ENCODE measurements around the gene SNAPC4. TPM values are rescaled to one million over a fixed set of nuclear protein-coding genes. Genes with fewer than 3 reads are reported as not detected.

The SNAPC4 gene
- total and polyA plus RNA-seq, 2 of the 8 experiments (the other 6 are each of a cell fraction or from before 2014, with no cell fraction given), result 6.9 to 18.1 TPM

DNA sequence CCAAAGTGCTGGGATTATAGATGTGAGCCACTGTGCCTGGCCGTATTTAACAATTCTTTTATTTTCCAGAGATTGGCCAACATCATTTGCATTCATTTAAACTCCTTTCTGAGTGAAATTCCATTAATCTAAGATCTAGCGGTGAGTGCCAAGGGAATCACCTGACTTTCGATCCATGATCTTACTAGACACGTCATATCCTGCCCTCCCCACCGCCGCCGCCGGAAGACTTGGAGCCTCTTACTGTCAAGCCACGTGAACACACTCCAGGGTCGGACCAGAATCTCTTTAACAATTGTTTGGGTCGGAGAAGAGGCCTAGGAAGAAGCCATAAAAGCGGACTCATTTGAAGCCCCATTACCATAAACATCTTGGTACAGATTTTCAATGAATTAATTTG lies 26.8 kb upstream of the SNAPC4 start:
- Histone ChIP-seq H3K18ac (ENCODE audit: extremely low read depth, low read length) (no peak overlapping the region), H4K5ac (ENCODE audit: insufficient read length, low read depth, low read length) (no peak overlapping the region), H3K23me2 (ENCODE audit: low read depth, low read length) (no peaks in the 10 kb centered on the region), H3K36me3 (ENCODE audit: control insufficient read depth in 2 of 4, insufficient read depth in 4 of 4, low read length in 3 of 4) (peaks cover 12 to 32% (median 23%) of the 10 kb centered on the region in 4 experiments; a peak in 6 of 8 replicates), H2BK120ac (replicated peaks; ENCODE audit: low read depth, low read length) (no peak overlapping the region), H2BK12ac (ENCODE audit: low read depth, low read length) (no peak overlapping the region), H3K79me1 (ENCODE audit: low read depth, low read length) (no peaks in the 10 kb centered on the region), H3K4me1 (replicated peaks in 1 of 4; ENCODE audit: control insufficient read depth in 3 of 4, insufficient read depth in 4 of 4, low read length in 3 of 4) (no peaks in the 10 kb centered on the region), H3K23ac (ENCODE audit: insufficient read length) (no peak overlapping the region), H3K9me3 (ENCODE audit: insufficient read depth in 2 of 2, low read depth in 1 of 2, low read length in 1 of 2) (no peaks in the 10 kb centered on the region), H3K27me3 (replicated peaks in 1 of 4; ENCODE audit: control insufficient read depth in 3 of 4, extremely low read depth in 1 of 4, insufficient read depth in 3 of 4, low read length in 3 of 4) (no peaks in the 10 kb centered on the region), H3K4me3 (ENCODE audit: extremely low read depth in 1 of 4, insufficient read depth in 2 of 4, low read depth in 3 of 4, low read length in 4 of 4) (no peak overlapping the region), H3K14ac (ENCODE audit: insufficient read length) (no peak overlapping the region), H2BK15ac (ENCODE audit: low read length) (no peak overlapping the region), H3K4ac (replicated peaks; ENCODE audit: insufficient read length, low read depth, low read length) (no peak overlapping the region), H3K27ac (ENCODE audit: low read depth, low read length) (no peak overlapping the region), H3K9ac (replicated peaks in 1 of 4; ENCODE audit: extremely low read depth in 1 of 4, low read depth in 3 of 4, low read length in 3 of 4) (no peak overlapping the region), H2BK20ac (ENCODE audit: low read length) (no peak overlapping the region), H2AK5ac (ENCODE audit: low read depth, low read length) (no peak overlapping the region), H4K8ac (ENCODE audit: extremely low read depth, insufficient read depth, low read length) (no peak overlapping the region), H2BK5ac (ENCODE audit: low read depth, low read length) (no peak overlapping the region), H3K4me2 (ENCODE audit: insufficient read depth in 1 of 2, low read depth in 2 of 2, low read length in 2 of 2) (no peak overlapping the region), H3K56ac (replicated peaks; ENCODE audit: insufficient read length, low read depth, low read length) (no peak overlapping the region), H4K91ac (replicated peaks; ENCODE audit: insufficient read length, low read length) (no peak overlapping the region), H3K79me2 (ENCODE audit: control insufficient read depth in 1 of 2, insufficient read depth in 2 of 2, low read length in 2 of 2) (no peaks in the 10 kb centered on the region), H4K20me1 (replicated peaks in 1 of 2; ENCODE audit: control insufficient read depth in 1 of 2, insufficient read depth in 2 of 2, low read length in 2 of 2) (peaks cover 3% of the 10 kb centered on the region in 2 experiments), H2AFZ (ENCODE audit: low read length) (no peak overlapping the region)
- FAIRE-seq (no peak), DNase-seq (ENCODE audit: low read depth in 1 of 2, low spot score in 2 of 2) (no peak)
- whole genome bisulfite sequencing, 2 experiments (ENCODE audit: extremely low coverage in 1 of 2, insufficient coverage in 1 of 2, insufficient read length in 1 of 2, insufficient replicate concordance in 2 of 2, low coverage in 1 of 2, low lambda C conversion rate in 2 of 2, missing lambda C conversion rate in 1 of 2), result 92% methylated on average over 12 of the region's 12 CpGs; no CpG with 5 or more reads in 1 of the 2 experiments
- TF ChIP-seq CEBPB (IDR thresholded peaks at IDR 0.05; ENCODE audit: low read depth, low read length), result no peak
- no peak for TF ChIP-seq TCF12 (IDR thresholded peaks at IDR 0.05; ENCODE audit: low read depth, low read length)
- TF ChIP-seq CBX8 (IDR thresholded peaks at IDR 0.05; ENCODE audit: borderline replicate concordance, low read depth, low read length), result no peak
- no peak for TF ChIP-seq POLR2AphosphoS5 (IDR thresholded peaks at IDR 0.05; ENCODE audit: low read depth, low read length)
- TF ChIP-seq SP2 (IDR thresholded peaks at IDR 0.05; ENCODE audit: low read length), result no peak
- TF ChIP-seq RBBP5 (IDR thresholded peaks at IDR 0.05; ENCODE audit: borderline replicate concordance, low read depth, low read length), result no peak
- TF ChIP-seq GABPA (IDR thresholded peaks at IDR 0.05; ENCODE audit: borderline replicate concordance, insufficient read depth, low read length), result no peak
- ChIA-PET CTCF (ENCODE audit: partially characterized antibody) (interaction anchor here (0.7 to 1.2 kb wide), 2 partner anchors 51 to 171 kb away, joined by 3 read pairs; no protein-coding TSS in a partner anchor), POLR2A (ENCODE audit: partially characterized antibody) (interaction anchor here (0.6 to 4.0 kb wide), 5 partner anchors 9 to 746 kb away, joined by 3 to 26 read pairs (median 3); partner anchors contain the start of genes DNLZ, ENTR1 and PMPCA)
